H9 (cell line): ENCODE data around the gene RET. TPM values are rescaled to one million over a fixed set of nuclear protein-coding genes. Genes with fewer than 3 reads are reported as not detected.

Experiments
- DNase-seq: peaks from one replicate; pipeline ENCODE4 v3.0.0-alpha.2; 2017
- H2AFZ ChIP-seq: one replicate; pipeline ENCODE4 v1.6.1; 2013; ENCODE audit warnings: mild to moderate bottlenecking, low read length, control low read depth, moderate library complexity
- H2AK5ac ChIP-seq: 2 replicates; pipeline ENCODE4 v1.6.1; 2013; ENCODE audit warnings: low read length, control low read depth, mixed read lengths; ENCODE audit not compliant: insufficient read length
- H2BK120ac ChIP-seq: one replicate; pipeline ENCODE4 v1.6.1; 2013; ENCODE audit warnings: low read depth, mild to moderate bottlenecking, low read length, control low read depth, inconsistent platforms; ENCODE audit not compliant: poor library complexity, severe bottlenecking
- H2BK12ac ChIP-seq: 2 replicates; pipeline ENCODE4 v1.6.1; 2013; ENCODE audit warnings: low read length, control low read depth, mixed read lengths, low read depth; ENCODE audit not compliant: insufficient read length
- H2BK15ac ChIP-seq: 2 replicates; pipeline ENCODE4 v1.6.1; 2013; ENCODE audit warnings: low read depth, low read length, control low read depth
- H2BK20ac ChIP-seq: one replicate; pipeline ENCODE4 v1.6.1; 2013; ENCODE audit warnings: low read depth, mild to moderate bottlenecking, low read length, control low read depth, inconsistent platforms; ENCODE audit not compliant: poor library complexity, severe bottlenecking
- H2BK5ac ChIP-seq: 2 replicates; pipeline ENCODE4 v1.6.1; 2013; ENCODE audit warnings: low read length, control low read depth, mixed read lengths; ENCODE audit not compliant: insufficient read length
- H3K14ac ChIP-seq: 2 replicates; pipeline ENCODE4 v1.6.1; 2013; ENCODE audit warnings: low read length, control low read depth; ENCODE audit not compliant: insufficient read depth
- H3K18ac ChIP-seq: 2 replicates; pipeline ENCODE4 v1.6.1; 2013; ENCODE audit warnings: low read depth, mild to moderate bottlenecking, mixed read lengths, low read length, control low read depth; ENCODE audit not compliant: insufficient read length
- H3K23ac ChIP-seq: 2 replicates; pipeline ENCODE4 v1.6.1; 2013; ENCODE audit warnings: low read length, control low read depth, mixed read lengths, low read depth; ENCODE audit not compliant: insufficient read length
- H3K23me2 ChIP-seq: 2 replicates; pipeline ENCODE4 v1.6.1; 2013; ENCODE audit warnings: low read depth, mild to moderate bottlenecking, mixed read lengths, low read length, control low read depth; ENCODE audit not compliant: insufficient read length, poor library complexity, severe bottlenecking
- H3K27ac ChIP-seq: 2 replicates; pipeline ENCODE4 v1.5.1; 2013; ENCODE audit warnings: low read length, control low read depth, mixed read lengths, low read depth; ENCODE audit not compliant: insufficient read length
- H3K27me3 ChIP-seq: 2 replicates; pipeline ENCODE4 v1.6.1; 2013; ENCODE audit warnings: low read length, control low read depth, inconsistent platforms; ENCODE audit not compliant: insufficient read depth
- H3K4ac ChIP-seq: 2 replicates; pipeline ENCODE4 v1.6.1; 2013; ENCODE audit warnings: low read depth, mild to moderate bottlenecking, control low read depth, inconsistent platforms, low read length, moderate library complexity
- H3K4me1 ChIP-seq: 2 replicates; pipeline ENCODE4 v1.6.1; 2013; ENCODE audit warnings: low read length, control low read depth, inconsistent platforms; ENCODE audit not compliant: insufficient read depth
- H3K4me2 ChIP-seq: 2 replicates; pipeline ENCODE4 v1.6.1; 2013; ENCODE audit warnings: low read length, control low read depth, mixed read lengths; ENCODE audit not compliant: insufficient read length, insufficient read depth
- H3K56ac ChIP-seq: 2 replicates; pipeline ENCODE4 v1.6.1; 2013; ENCODE audit warnings: low read depth, mild to moderate bottlenecking, mixed read lengths, low read length, control low read depth; ENCODE audit not compliant: insufficient read length
- H3K79me1 ChIP-seq: 2 replicates; pipeline ENCODE4 v1.6.1; 2013; ENCODE audit warnings: low read depth, mild to moderate bottlenecking, moderate library complexity, low read length, control low read depth, inconsistent platforms; ENCODE audit not compliant: insufficient read depth, poor library complexity, severe bottlenecking
- H3K79me2 ChIP-seq: 2 replicates; pipeline ENCODE4 v1.6.1; 2013; ENCODE audit warnings: low read length, control low read depth, inconsistent platforms; ENCODE audit not compliant: insufficient read depth
- H3K9ac ChIP-seq: 2 replicates; pipeline ENCODE4 v1.6.1; 2013; ENCODE audit warnings: low read length, control low read depth, mixed read lengths; ENCODE audit not compliant: insufficient read length; ENCODE audit errors: extremely low read depth
- H3K9me3 ChIP-seq: one replicate; pipeline ENCODE4 v1.6.1; 2013; ENCODE audit warnings: low read depth, low read length, inconsistent platforms; ENCODE audit not compliant: control insufficient read depth
- H3T11ph ChIP-seq: one replicate; pipeline ENCODE4 v1.6.1; 2013; ENCODE audit warnings: mild to moderate bottlenecking, low read length, control low read depth, inconsistent platforms
- H4K20me1 ChIP-seq: one replicate; pipeline ENCODE4 v1.6.1; 2013; ENCODE audit not compliant: control insufficient read depth, insufficient read length, insufficient read depth
- H4K5ac ChIP-seq: 2 replicates; pipeline ENCODE4 v1.6.1; 2013; ENCODE audit warnings: low read depth, mild to moderate bottlenecking, mixed read lengths, low read length, control low read depth; ENCODE audit not compliant: insufficient read length
- H4K8ac ChIP-seq: replicated peaks from 2 replicates; pipeline ENCODE4 v1.6.1; 2013; ENCODE audit warnings: low read length, control low read depth, mixed read lengths, low read depth; ENCODE audit not compliant: insufficient read length
- H4K91ac ChIP-seq: 2 replicates; pipeline ENCODE4 v1.6.1; 2013; ENCODE audit warnings: low read depth, mild to moderate bottlenecking, moderate library complexity, mixed read lengths, low read length, control low read depth; ENCODE audit not compliant: insufficient read length
- H3K27ac Mint-ChIP-seq, 3 experiments: 2 replicates in 2 of 3; 3 replicates in 1 of 3; pipeline ENCODE4 v1.8.0; 2020 to 2021; ENCODE audit warnings: mixed read lengths in 3 of 3, mild to moderate bottlenecking in 1 of 3, moderate library complexity in 1 of 3
- H3K27me3 Mint-ChIP-seq: 2 replicates; pipeline ENCODE4 v1.8.0; 2021; ENCODE audit warnings: low read depth, mild to moderate bottlenecking, moderate library complexity, mixed read lengths
- H3K36me3 Mint-ChIP-seq, 3 experiments: 2 replicates in 2 of 3; 3 replicates in 1 of 3; pipeline ENCODE4 v1.8.0; 2020 to 2021; ENCODE audit warnings: low read depth in 3 of 3, mixed read lengths in 3 of 3; ENCODE audit not compliant: insufficient read depth in 1 of 3
- H3K4me1 Mint-ChIP-seq, 2 experiments: 2 replicates each; pipeline ENCODE4 v1.8.0; 2020; ENCODE audit warnings: mixed read lengths in 2 of 2
- H3K4me3 Mint-ChIP-seq, 2 experiments: 2 replicates in 1 of 2; 3 replicates in 1 of 2; pipeline ENCODE4 v1.8.0; 2020 to 2021; ENCODE audit warnings: mild to moderate bottlenecking in 2 of 2, mixed read lengths in 2 of 2, moderate library complexity in 1 of 2
- H3K9me3 Mint-ChIP-seq, 2 experiments: 2 replicates in 1 of 2; 3 replicates in 1 of 2; pipeline ENCODE4 v1.8.0; 2020; ENCODE audit warnings: mild to moderate bottlenecking in 2 of 2, mixed read lengths in 2 of 2, moderate library complexity in 1 of 2
- WGBS: extraction: QIAGEN DNeasy Blood & Tissue Kit; methylation state at CpG from one replicate; pipeline ENCODE4 v1.1.7; 2013; ENCODE audit warnings: missing lambda C conversion rate, low lambda C conversion rate, mixed read lengths; ENCODE audit not compliant: insufficient read length; ENCODE audit errors: extremely low coverage; 5-methylcytosine and 5-hydroxymethylcytosine counted together
- total RNA-seq: library from RNA; stranded (reverse); gene quantifications from 2 replicates; pipeline ENCODE4 v1.2.1, GENCODE V29; 2021
- TF ChIP-seq, protein P1 (sequence below): fragments of 200-600 bp; sonication (generic); conservative IDR thresholded peaks from 3 replicates; pipeline ENCODE4 v1.8.0; 2021; ENCODE audit warnings: antibody characterized with exemption, mild to moderate bottlenecking

The RET gene
- total RNA-seq, 1 experiment from 2014 or later: 12.2 TPM

DNA sequence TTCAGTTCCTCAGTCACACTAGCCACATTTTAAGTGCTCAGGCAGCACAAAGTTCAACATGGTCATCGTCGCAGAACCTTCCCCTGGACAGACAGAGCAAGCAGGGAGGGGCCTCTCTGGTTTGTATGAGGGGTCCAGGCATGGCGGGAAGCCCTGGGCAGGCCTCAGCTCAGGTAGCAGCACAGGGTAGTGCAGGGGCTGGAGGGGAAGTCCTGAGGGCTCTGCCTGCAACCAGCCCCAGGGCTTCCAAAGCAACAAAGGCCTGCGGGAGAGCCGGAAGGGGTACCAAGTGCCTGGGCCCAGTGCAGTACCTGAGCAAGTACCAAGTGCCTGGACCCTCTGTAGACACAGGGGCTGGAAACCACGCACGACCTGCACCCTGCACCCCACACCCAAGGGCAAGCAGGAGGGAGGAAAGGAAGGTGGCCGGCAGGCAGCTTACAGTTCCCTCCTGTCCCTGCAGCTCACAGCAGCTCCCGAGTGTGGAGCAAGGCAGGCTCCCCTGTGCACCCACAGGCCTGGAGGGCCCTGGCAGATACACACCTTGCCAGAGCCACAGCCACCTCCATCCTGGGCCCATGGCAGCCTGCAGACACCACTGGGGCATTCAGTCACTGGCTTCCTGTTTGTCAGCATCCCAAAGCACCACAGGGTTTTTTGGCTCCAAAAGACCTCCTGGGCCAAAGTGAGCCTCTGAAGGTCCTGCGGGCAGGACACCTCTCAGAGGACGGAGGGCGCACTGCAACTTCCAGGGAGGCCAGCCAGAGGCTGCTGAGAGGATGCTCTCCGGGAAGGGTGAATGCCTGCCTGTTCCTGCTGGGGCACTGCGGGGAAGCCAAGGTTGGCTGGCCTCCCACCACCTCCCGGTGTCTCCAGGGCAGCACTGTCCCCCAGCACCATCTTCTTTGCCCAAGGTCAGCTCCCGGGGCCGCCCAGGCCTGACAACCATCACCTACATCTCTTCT, 6.5 kb upstream of the RET start:
- H3K27me3 Mint-ChIP-seq: peaks cover 35% of the 10 kb centered on the region
- Histone ChIP-seq H3K18ac (no peak overlapping the region), H2BK20ac (no peak overlapping the region)

More for the DNA sequence above, 6.5 kb upstream of the RET start:
- no peaks in the 10 kb centered on the region for H3K79me1 ChIP-seq
- H2AFZ ChIP-seq: no peak overlapping the region
- H3K23me2 ChIP-seq: no peaks in the 10 kb centered on the region
- no peak overlapping the region for H2BK12ac ChIP-seq
- H3K9me3 ChIP-seq: no peaks in the 10 kb centered on the region
- Mint-ChIP-seq H3K27ac (no peak overlapping the region), H3K36me3 (no peaks in the 10 kb centered on the region), H3K4me3 (no peak overlapping the region), H3K4me1 (peaks cover 6 to 8% of the 10 kb centered on the region in 2 experiments), H3K9me3 (no peaks in the 10 kb centered on the region; a peak in 1 of 5 replicates)
- no peak overlapping the region for H3K23ac ChIP-seq
- WGBS: no CpG with 5 or more reads among the region's 17 CpGs
- no peak overlapping the region for H2BK15ac ChIP-seq
- H3K56ac ChIP-seq: no peak overlapping the region
- H4K91ac ChIP-seq: no peak overlapping the region
- H3K79me2 ChIP-seq: no peaks in the 10 kb centered on the region
- H3K4me2 ChIP-seq: no peak overlapping the region
- no peaks in the 10 kb centered on the region for H3K4me1 ChIP-seq
- H3K4ac ChIP-seq: no peak overlapping the region
- no peak overlapping the region for H3T11ph ChIP-seq
- H2AK5ac ChIP-seq: no peak overlapping the region
- no peak overlapping the region for H3K27ac ChIP-seq
- TF ChIP-seq, protein P1, sequence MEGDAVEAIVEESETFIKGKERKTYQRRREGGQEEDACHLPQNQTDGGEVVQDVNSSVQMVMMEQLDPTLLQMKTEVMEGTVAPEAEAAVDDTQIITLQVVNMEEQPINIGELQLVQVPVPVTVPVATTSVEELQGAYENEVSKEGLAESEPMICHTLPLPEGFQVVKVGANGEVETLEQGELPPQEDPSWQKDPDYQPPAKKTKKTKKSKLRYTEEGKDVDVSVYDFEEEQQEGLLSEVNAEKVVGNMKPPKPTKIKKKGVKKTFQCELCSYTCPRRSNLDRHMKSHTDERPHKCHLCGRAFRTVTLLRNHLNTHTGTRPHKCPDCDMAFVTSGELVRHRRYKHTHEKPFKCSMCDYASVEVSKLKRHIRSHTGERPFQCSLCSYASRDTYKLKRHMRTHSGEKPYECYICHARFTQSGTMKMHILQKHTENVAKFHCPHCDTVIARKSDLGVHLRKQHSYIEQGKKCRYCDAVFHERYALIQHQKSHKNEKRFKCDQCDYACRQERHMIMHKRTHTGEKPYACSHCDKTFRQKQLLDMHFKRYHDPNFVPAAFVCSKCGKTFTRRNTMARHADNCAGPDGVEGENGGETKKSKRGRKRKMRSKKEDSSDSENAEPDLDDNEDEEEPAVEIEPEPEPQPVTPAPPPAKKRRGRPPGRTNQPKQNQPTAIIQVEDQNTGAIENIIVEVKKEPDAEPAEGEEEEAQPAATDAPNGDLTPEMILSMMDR: peak; percentile 38; the same call in 2 of the 3 replicates
- no peak overlapping the region for H2BK5ac ChIP-seq
- H4K20me1 ChIP-seq: no peaks in the 10 kb centered on the region
- H4K5ac ChIP-seq: no peak overlapping the region
- H3K27me3 ChIP-seq: no peaks in the 10 kb centered on the region; the same call in 1 of the 2 replicates
- DNase-seq: peak; percentile 53
- H3K14ac ChIP-seq: no peak overlapping the region
- H3K9ac ChIP-seq: no peak overlapping the region
- no peak overlapping the region for H4K8ac ChIP-seq
- no peak overlapping the region for H2BK120ac ChIP-seq
